ENCODE results near the gene CHRND. TPM values are rescaled to one million over a fixed set of nuclear protein-coding genes. Genes with fewer than 3 reads are reported as not detected.

Gene CHRND
- total and polyA plus RNA-seq, 2 of the 8 experiments (the other 6 are each of a cell fraction or from before 2014, with no cell fraction given), result 0.24 TPM; not detected in 1

DNA sequence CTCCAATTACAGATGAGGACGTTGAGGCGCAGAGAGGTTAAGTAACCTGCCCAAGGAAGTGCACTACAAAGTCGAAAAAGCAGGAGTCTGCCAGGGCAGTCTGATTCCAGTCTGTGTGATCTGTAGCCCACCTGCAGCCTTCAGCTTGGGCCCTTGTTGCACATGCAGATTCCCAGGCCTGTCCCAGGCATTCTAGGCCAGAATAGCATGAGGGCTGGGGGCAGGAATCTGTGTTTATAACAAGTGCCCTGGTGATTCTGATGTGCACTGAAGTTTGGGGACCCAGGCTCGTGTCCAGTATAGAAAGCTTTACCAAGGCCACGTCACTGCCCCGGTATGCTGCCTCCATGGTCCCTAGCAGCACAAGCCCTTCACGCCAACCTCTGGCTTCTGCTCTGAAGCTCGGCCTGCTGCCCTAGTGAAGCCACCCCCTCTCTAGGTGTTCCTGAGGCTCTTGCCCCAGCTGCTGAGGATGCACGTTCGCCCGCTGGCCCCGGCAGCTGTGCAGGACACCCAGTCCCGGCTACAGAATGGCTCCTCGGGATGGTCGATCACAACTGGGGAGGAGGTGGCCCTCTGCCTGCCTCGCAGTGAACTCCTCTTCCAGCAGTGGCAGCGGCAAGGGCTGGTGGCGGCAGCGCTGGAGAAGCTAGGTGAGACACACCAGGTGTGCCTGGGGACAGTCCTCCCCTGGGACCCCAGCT, 18.1 kb downstream of the CHRND start:
- Histone ChIP-seq H4K8ac (ENCODE audit: extremely low read depth, insufficient read depth, low read length) (no peak overlapping the region), H4K91ac (replicated peaks; ENCODE audit: insufficient read length, low read length) (no peak overlapping the region), H3K9me3 (ENCODE audit: insufficient read depth in 2 of 2, low read depth in 1 of 2, low read length in 1 of 2) (no peaks in the 10 kb centered on the region), H3K27me3 (replicated peaks in 1 of 4; ENCODE audit: control insufficient read depth in 3 of 4, extremely low read depth in 1 of 4, insufficient read depth in 3 of 4, low read length in 3 of 4) (no peaks in the 10 kb centered on the region), H3K56ac (replicated peaks; ENCODE audit: insufficient read length, low read depth, low read length) (no peak overlapping the region), H3K14ac (ENCODE audit: insufficient read length) (no peak overlapping the region), H2AK5ac (ENCODE audit: low read depth, low read length) (no peak overlapping the region), H3K9ac (replicated peaks in 1 of 4; ENCODE audit: extremely low read depth in 1 of 4, low read depth in 3 of 4, low read length in 3 of 4) (no peak overlapping the region), H2BK15ac (ENCODE audit: low read length) (no peak overlapping the region), H3K4me3 (ENCODE audit: extremely low read depth in 1 of 4, insufficient read depth in 2 of 4, low read depth in 3 of 4, low read length in 4 of 4) (no peak overlapping the region), H2BK12ac (ENCODE audit: low read depth, low read length) (no peak overlapping the region), H3K4me1 (replicated peaks in 1 of 4; ENCODE audit: control insufficient read depth in 3 of 4, insufficient read depth in 4 of 4, low read length in 3 of 4) (peaks cover 0 to 11% (median 6%) of the 10 kb centered on the region in 4 experiments; a peak in 6 of 7 replicates), H4K5ac (ENCODE audit: insufficient read length, low read depth, low read length) (no peak overlapping the region), H3K4ac (replicated peaks; ENCODE audit: insufficient read length, low read depth, low read length) (no peak overlapping the region), H3K27ac (ENCODE audit: low read depth, low read length) (no peak overlapping the region), H3K79me2 (ENCODE audit: control insufficient read depth in 1 of 2, insufficient read depth in 2 of 2, low read length in 2 of 2) (peaks cover 0 to 17% of the 10 kb centered on the region in 2 experiments; a peak in 2 of 4 replicates), H2AFZ (ENCODE audit: low read length) (no peak overlapping the region), H2BK5ac (ENCODE audit: low read depth, low read length) (no peak overlapping the region), H2BK120ac (replicated peaks; ENCODE audit: low read depth, low read length) (no peak overlapping the region), H3K4me2 (ENCODE audit: insufficient read depth in 1 of 2, low read depth in 2 of 2, low read length in 2 of 2) (no peak overlapping the region), H3K79me1 (ENCODE audit: low read depth, low read length) (peaks cover 5% of the 10 kb centered on the region; the same call in 1 of the 2 replicates), H3K18ac (ENCODE audit: extremely low read depth, low read length) (no peak overlapping the region), H4K20me1 (replicated peaks in 1 of 2; ENCODE audit: control insufficient read depth in 1 of 2, insufficient read depth in 2 of 2, low read length in 2 of 2) (peaks cover 4 to 9% of the 10 kb centered on the region in 2 experiments), H2BK20ac (ENCODE audit: low read length) (no peak overlapping the region), H3K23ac (ENCODE audit: insufficient read length) (no peak overlapping the region), H3K36me3 (ENCODE audit: control insufficient read depth in 2 of 4, insufficient read depth in 4 of 4, low read length in 3 of 4) (peaks cover 0 to 9% (median under 1%) of the 10 kb centered on the region in 4 experiments; a peak in 2 of 8 replicates), H3K23me2 (ENCODE audit: low read depth, low read length) (no peaks in the 10 kb centered on the region)
- DNase-seq (ENCODE audit: low read depth in 1 of 2, low spot score in 2 of 2) (peak in 1 of 2 experiments; percentile 49), FAIRE-seq (no peak)
- 92% methylated on average over 17 of the region's 19 CpGs; no CpG with 5 or more reads in 1 of the 2 experiments for WGBS, 2 experiments (ENCODE audit: extremely low coverage in 1 of 2, insufficient coverage in 1 of 2, insufficient read length in 1 of 2, insufficient replicate concordance in 2 of 2, low coverage in 1 of 2, low lambda C conversion rate in 2 of 2, missing lambda C conversion rate in 1 of 2)
- POLR2A ChIA-PET (ENCODE audit: partially characterized antibody), result interaction anchor here (1.3 to 2.8 kb wide), 2 partner anchors 10 to 13 kb away, joined by 5 to 12 read pairs; no protein-coding TSS in a partner anchor
- CTCF ChIA-PET (ENCODE audit: partially characterized antibody), result interaction anchor here (1.1 to 3.8 kb wide), 2 partner anchors 7 to 24 kb away, joined by 4 to 23 read pairs; partner anchors contain the start of gene PRSS56
- TF ChIP-seq ZNF274 (IDR thresholded peaks at IDR 0.05; ENCODE audit: borderline replicate concordance, extremely low read depth, low read length) (no peak), PHF8 (conservative IDR thresholded peaks at IDR 0.05; ENCODE audit: low read depth, low read length) (no peak), CEBPB (IDR thresholded peaks at IDR 0.05; ENCODE audit: low read depth, low read length) (no peak), SIRT6 (IDR thresholded peaks at IDR 0.05; ENCODE audit: low read length) (no peak), TBP (IDR thresholded peaks at IDR 0.05; ENCODE audit: low read depth, low read length) (no peak), KDM4A (IDR thresholded peaks at IDR 0.05; ENCODE audit: low read depth, low read length, severe bottlenecking) (no peak)
- TF ChIP-seq, protein P1, sequence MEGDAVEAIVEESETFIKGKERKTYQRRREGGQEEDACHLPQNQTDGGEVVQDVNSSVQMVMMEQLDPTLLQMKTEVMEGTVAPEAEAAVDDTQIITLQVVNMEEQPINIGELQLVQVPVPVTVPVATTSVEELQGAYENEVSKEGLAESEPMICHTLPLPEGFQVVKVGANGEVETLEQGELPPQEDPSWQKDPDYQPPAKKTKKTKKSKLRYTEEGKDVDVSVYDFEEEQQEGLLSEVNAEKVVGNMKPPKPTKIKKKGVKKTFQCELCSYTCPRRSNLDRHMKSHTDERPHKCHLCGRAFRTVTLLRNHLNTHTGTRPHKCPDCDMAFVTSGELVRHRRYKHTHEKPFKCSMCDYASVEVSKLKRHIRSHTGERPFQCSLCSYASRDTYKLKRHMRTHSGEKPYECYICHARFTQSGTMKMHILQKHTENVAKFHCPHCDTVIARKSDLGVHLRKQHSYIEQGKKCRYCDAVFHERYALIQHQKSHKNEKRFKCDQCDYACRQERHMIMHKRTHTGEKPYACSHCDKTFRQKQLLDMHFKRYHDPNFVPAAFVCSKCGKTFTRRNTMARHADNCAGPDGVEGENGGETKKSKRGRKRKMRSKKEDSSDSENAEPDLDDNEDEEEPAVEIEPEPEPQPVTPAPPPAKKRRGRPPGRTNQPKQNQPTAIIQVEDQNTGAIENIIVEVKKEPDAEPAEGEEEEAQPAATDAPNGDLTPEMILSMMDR (IDR thresholded peaks at IDR 0.05; ENCODE audit: control extremely low read depth in 1 of 3, insufficient read depth in 1 of 3, low read depth in 1 of 3, low read length in 3 of 3), result no peak
- TF ChIP-seq, protein P2, sequence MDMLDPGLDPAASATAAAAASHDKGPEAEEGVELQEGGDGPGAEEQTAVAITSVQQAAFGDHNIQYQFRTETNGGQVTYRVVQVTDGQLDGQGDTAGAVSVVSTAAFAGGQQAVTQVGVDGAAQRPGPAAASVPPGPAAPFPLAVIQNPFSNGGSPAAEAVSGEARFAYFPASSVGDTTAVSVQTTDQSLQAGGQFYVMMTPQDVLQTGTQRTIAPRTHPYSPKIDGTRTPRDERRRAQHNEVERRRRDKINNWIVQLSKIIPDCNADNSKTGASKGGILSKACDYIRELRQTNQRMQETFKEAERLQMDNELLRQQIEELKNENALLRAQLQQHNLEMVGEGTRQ (IDR thresholded peaks at IDR 0.05; ENCODE audit: low read length), result no peak
